ENCODE results near the gene IGFBP5. TPM values are rescaled to one million over a fixed set of nuclear protein-coding genes. Genes with fewer than 3 reads are reported as not detected.

IGFBP5 gene
- total and polyA plus RNA-seq, 2 donors (not counting 1 experiment from before 2014, with no cell fraction given): not detected

- intact Hi-C loops (cut with micrococcal nuclease): no loop called here
- TF ChIP-seq, protein P1, sequence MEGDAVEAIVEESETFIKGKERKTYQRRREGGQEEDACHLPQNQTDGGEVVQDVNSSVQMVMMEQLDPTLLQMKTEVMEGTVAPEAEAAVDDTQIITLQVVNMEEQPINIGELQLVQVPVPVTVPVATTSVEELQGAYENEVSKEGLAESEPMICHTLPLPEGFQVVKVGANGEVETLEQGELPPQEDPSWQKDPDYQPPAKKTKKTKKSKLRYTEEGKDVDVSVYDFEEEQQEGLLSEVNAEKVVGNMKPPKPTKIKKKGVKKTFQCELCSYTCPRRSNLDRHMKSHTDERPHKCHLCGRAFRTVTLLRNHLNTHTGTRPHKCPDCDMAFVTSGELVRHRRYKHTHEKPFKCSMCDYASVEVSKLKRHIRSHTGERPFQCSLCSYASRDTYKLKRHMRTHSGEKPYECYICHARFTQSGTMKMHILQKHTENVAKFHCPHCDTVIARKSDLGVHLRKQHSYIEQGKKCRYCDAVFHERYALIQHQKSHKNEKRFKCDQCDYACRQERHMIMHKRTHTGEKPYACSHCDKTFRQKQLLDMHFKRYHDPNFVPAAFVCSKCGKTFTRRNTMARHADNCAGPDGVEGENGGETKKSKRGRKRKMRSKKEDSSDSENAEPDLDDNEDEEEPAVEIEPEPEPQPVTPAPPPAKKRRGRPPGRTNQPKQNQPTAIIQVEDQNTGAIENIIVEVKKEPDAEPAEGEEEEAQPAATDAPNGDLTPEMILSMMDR (IDR thresholded peaks at IDR 0.05): no peak
- no peak for TF ChIP-seq EZH2 (IDR thresholded peaks at IDR 0.05; ENCODE audit: borderline replicate concordance, insufficient read depth, low read depth, low read length, poor library complexity, severe bottlenecking)
- ChIA-PET POLR2A (no interaction called here), CTCF (no interaction called here)
- Histone ChIP-seq H3K9ac (ENCODE audit: low read length) (no peak overlapping the region), H3K36me3 (replicated peaks in 1 of 2; ENCODE audit: control extremely low read depth in 1 of 2, control insufficient read depth in 1 of 2, extremely low read depth in 1 of 2, insufficient read depth in 2 of 2, low read length in 1 of 2) (no peaks in the 10 kb centered on the region), H3K27me3 (replicated peaks in 1 of 4; ENCODE audit: control extremely low read depth in 1 of 4, control insufficient read depth in 3 of 4, insufficient read depth in 4 of 4, low read length in 3 of 4) (peaks cover 0 to 8% (median 0%) of the 10 kb centered on the region in 4 experiments), H3K4me1 (ENCODE audit: control insufficient read depth in 2 of 2, insufficient read depth in 2 of 2, low read length in 2 of 2) (no peaks in the 10 kb centered on the region), H3K79me2 (ENCODE audit: control insufficient read depth, insufficient read depth, low read length) (no peaks in the 10 kb centered on the region), H2AFZ (ENCODE audit: insufficient read depth, low read depth, low read length, poor library complexity, severe bottlenecking) (no peak overlapping the region), H4K20me1 (ENCODE audit: control insufficient read depth, insufficient read depth, low read length, poor library complexity, severe bottlenecking) (no peaks in the 10 kb centered on the region), H3K4me2 (replicated peaks; ENCODE audit: low read depth, low read length, poor library complexity, severe bottlenecking) (no peak overlapping the region), H3K27ac (ENCODE audit: low read length in 2 of 2) (no peak overlapping the region), H3K9me3 (ENCODE audit: control extremely low read depth in 1 of 3, control insufficient read depth in 2 of 3, insufficient read depth in 1 of 3, low read length in 2 of 3) (no peaks in the 10 kb centered on the region), H3K4me3 (ENCODE audit: control extremely low read depth in 1 of 5, extremely low read depth in 1 of 5, insufficient read depth in 1 of 5, low read depth in 2 of 5, low read length in 4 of 5) (no peak overlapping the region)
- DNase-seq: no peak
- Mint-ChIP-seq H3K4me3 (no peak overlapping the region), H3K9me3 (ENCODE audit: insufficient read depth) (no peaks in the 10 kb centered on the region), H3K27me3 (peaks cover 14% of the 10 kb centered on the region), H3K4me1 (no peaks in the 10 kb centered on the region), H3K27ac (no peak overlapping the region)
- ATAC-seq (ENCODE audit: low read depth): no peak
- WGBS (ENCODE audit: insufficient coverage): 83% methylated on average over 1 of the region's 1 CpG
Measured at GRCh38 chr2:216702756-216703155, 7.4 kb upstream of the IGFBP5 start.

- no peaks in the 10 kb centered on the region for H3K4me1 Mint-ChIP-seq
- H3K9me3 Mint-ChIP-seq (ENCODE audit: insufficient read depth): no peaks in the 10 kb centered on the region
- H3K9ac ChIP-seq (ENCODE audit: low read length): no peak overlapping the region
- CTCF ChIA-PET: no interaction called here
- no peak overlapping the region for H3K27ac ChIP-seq (ENCODE audit: low read length in 2 of 2)
- H3K4me2 ChIP-seq (replicated peaks; ENCODE audit: low read depth, low read length, poor library complexity, severe bottlenecking): no peak overlapping the region
- H3K9me3 ChIP-seq (ENCODE audit: control extremely low read depth in 1 of 3, control insufficient read depth in 2 of 3, insufficient read depth in 1 of 3, low read length in 2 of 3): no peaks in the 10 kb centered on the region
- no peaks in the 10 kb centered on the region for H3K4me1 ChIP-seq (ENCODE audit: control insufficient read depth in 2 of 2, insufficient read depth in 2 of 2, low read length in 2 of 2)
- POLR2A ChIA-PET: no interaction called here
- H3K4me3 Mint-ChIP-seq: no peak overlapping the region
- no peak overlapping the region for H3K27ac Mint-ChIP-seq
- H2AFZ ChIP-seq (ENCODE audit: insufficient read depth, low read depth, low read length, poor library complexity, severe bottlenecking): no peak overlapping the region
- TF ChIP-seq EZH2 (IDR thresholded peaks at IDR 0.05; ENCODE audit: borderline replicate concordance, insufficient read depth, low read depth, low read length, poor library complexity, severe bottlenecking): no peak
- TF ChIP-seq, protein P1 (IDR thresholded peaks at IDR 0.05): no peak
- intact Hi-C loops (cut with micrococcal nuclease): no loop called here
- no peak overlapping the region for H3K4me3 ChIP-seq (ENCODE audit: control extremely low read depth in 1 of 5, extremely low read depth in 1 of 5, insufficient read depth in 1 of 5, low read depth in 2 of 5, low read length in 4 of 5)
- WGBS (ENCODE audit: insufficient coverage): 93% methylated on average over 3 of the region's 7 CpGs
- H3K36me3 ChIP-seq (replicated peaks in 1 of 2; ENCODE audit: control extremely low read depth in 1 of 2, control insufficient read depth in 1 of 2, extremely low read depth in 1 of 2, insufficient read depth in 2 of 2, low read length in 1 of 2): no peaks in the 10 kb centered on the region
- no peak for DNase-seq
- no peaks in the 10 kb centered on the region for H3K79me2 ChIP-seq (ENCODE audit: control insufficient read depth, insufficient read depth, low read length)
- peaks cover 0 to 15% (median 4%) of the 10 kb centered on the region in 4 experiments for H3K27me3 ChIP-seq (replicated peaks in 1 of 4; ENCODE audit: control extremely low read depth in 1 of 4, control insufficient read depth in 3 of 4, insufficient read depth in 4 of 4, low read length in 3 of 4)
- no peaks in the 10 kb centered on the region for H4K20me1 ChIP-seq (ENCODE audit: control insufficient read depth, insufficient read depth, low read length, poor library complexity, severe bottlenecking)
- ATAC-seq (ENCODE audit: low read depth): no peak
- peaks cover 14% of the 10 kb centered on the region for H3K27me3 Mint-ChIP-seq
Measured at GRCh38 chr2:216701544-216701943, 6.2 kb upstream of the IGFBP5 start.

Measured in B cell (primary cell).